Liver (tissue), 3 donors: ENCODE measurements around the gene SLC2A1.

Experiments used
- GABPA ChIP-seq, 2 donors: IDR thresholded peaks in 1 of 2; conservative IDR thresholded peaks in 1 of 2; 2 replicates each; pipeline ENCODE4 v1.6.1; 2016; ENCODE audit warnings: antibody characterized with exemption in 2 of 2, mild to moderate bottlenecking in 1 of 2, moderate library complexity in 1 of 2
- JUND ChIP-seq, 2 donors: IDR thresholded peaks; 2 replicates each; pipeline ENCODE4 v1.6.1; 2016; ENCODE audit warnings: antibody characterized with exemption in 2 of 2
- NR2F2 ChIP-seq: IDR thresholded peaks from 2 replicates; pipeline ENCODE4 v1.6.1; 2016; ENCODE audit warnings: antibody characterized with exemption
- RXRA ChIP-seq, 2 donors: IDR thresholded peaks; 2 replicates each; pipeline ENCODE4 v1.6.1; 2017 to 2018; ENCODE audit warnings: antibody characterized with exemption in 2 of 2, mild to moderate bottlenecking in 1 of 2
- TF ChIP-seq, protein P1 (sequence below): fragments of 150-350 bp; IDR thresholded peaks from 2 replicates; pipeline ENCODE4 v1.5.1; 2017; ENCODE audit warnings: improper control_type of control experiment, low read depth, low read length; ENCODE audit not compliant: missing input control
- TF ChIP-seq, protein P2 (sequence below): IDR thresholded peaks from 2 replicates; pipeline ENCODE4 v1.6.1; 2016; ENCODE audit warnings: antibody characterized with exemption
- donor health status: healthy.
- donor health status: healthy.

GRCh38 chr1:42944246-42944928 lies 14.3 kb downstream of the SLC2A1 start:
- TF ChIP-seq, protein P1, sequence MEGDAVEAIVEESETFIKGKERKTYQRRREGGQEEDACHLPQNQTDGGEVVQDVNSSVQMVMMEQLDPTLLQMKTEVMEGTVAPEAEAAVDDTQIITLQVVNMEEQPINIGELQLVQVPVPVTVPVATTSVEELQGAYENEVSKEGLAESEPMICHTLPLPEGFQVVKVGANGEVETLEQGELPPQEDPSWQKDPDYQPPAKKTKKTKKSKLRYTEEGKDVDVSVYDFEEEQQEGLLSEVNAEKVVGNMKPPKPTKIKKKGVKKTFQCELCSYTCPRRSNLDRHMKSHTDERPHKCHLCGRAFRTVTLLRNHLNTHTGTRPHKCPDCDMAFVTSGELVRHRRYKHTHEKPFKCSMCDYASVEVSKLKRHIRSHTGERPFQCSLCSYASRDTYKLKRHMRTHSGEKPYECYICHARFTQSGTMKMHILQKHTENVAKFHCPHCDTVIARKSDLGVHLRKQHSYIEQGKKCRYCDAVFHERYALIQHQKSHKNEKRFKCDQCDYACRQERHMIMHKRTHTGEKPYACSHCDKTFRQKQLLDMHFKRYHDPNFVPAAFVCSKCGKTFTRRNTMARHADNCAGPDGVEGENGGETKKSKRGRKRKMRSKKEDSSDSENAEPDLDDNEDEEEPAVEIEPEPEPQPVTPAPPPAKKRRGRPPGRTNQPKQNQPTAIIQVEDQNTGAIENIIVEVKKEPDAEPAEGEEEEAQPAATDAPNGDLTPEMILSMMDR: no peak
- TF ChIP-seq GABPA (IDR thresholded peaks at IDR 0.05 in 1 of 2, conservative IDR thresholded peaks at IDR 0.05 in 1 of 2) (no peak), NR2F2 (no peak), RXRA (IDR thresholded peaks at IDR 0.05) (no peak), JUND (IDR thresholded peaks at IDR 0.05) (no peak)
- TF ChIP-seq, protein P2, sequence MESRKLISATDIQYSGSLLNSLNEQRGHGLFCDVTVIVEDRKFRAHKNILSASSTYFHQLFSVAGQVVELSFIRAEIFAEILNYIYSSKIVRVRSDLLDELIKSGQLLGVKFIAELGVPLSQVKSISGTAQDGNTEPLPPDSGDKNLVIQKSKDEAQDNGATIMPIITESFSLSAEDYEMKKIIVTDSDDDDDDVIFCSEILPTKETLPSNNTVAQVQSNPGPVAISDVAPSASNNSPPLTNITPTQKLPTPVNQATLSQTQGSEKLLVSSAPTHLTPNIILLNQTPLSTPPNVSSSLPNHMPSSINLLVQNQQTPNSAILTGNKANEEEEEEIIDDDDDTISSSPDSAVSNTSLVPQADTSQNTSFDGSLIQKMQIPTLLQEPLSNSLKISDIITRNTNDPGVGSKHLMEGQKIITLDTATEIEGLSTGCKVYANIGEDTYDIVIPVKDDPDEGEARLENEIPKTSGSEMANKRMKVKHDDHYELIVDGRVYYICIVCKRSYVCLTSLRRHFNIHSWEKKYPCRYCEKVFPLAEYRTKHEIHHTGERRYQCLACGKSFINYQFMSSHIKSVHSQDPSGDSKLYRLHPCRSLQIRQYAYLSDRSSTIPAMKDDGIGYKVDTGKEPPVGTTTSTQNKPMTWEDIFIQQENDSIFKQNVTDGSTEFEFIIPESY: no peak
